Measurements from ENCODE around the gene GIPC1. TPM values are rescaled to one million over a fixed set of nuclear protein-coding genes. Genes with fewer than 3 reads are reported as not detected.

Gene GIPC1
- total RNA-seq, 1 donor from 2014 or later: 123 TPM

DNA sequence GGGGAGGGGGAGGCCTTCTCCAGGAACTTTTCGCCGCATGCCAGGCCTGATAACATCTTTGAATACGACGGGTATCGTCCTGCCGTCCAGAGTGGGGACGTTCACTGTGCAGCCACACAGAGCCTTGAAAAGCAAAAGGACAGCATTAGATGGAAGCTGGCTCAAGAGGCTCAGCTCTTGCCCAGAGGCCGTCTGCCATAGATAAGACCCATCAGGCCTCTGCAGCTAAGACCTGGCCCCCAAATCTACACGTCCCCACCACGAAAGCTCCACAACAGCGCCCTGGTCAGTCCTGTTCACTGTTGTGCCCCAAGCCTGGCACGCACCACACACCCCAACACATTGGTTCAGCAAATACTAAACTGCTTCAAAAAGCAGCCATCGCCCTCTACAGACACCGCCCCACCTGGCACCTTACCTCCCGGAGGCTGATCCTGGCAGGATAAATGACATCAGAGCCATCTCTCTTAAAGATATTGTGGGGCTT lies 20.2 kb upstream of the GIPC1 start:
- TF ChIP-seq CTCF (conservative IDR thresholded peaks at IDR 0.05): no peak
- no peaks in the 10 kb centered on the region for H3K9me3 Mint-ChIP-seq

GRCh38 chr19:14515501-14516047 lies 19.6 kb upstream of the GIPC1 start:
- no peak for TF ChIP-seq CTCF (conservative IDR thresholded peaks at IDR 0.05)
- H3K27ac Mint-ChIP-seq: peak overlapping the region; percentile 80
- peak overlapping the region; percentile 94 for H3K4me3 Mint-ChIP-seq
- H3K27me3 Mint-ChIP-seq: no peaks in the 10 kb centered on the region
- peaks cover 40% of the 10 kb centered on the region for H3K4me1 Mint-ChIP-seq (ENCODE audit: unreplicated experiment)
- H3K9me3 Mint-ChIP-seq: no peaks in the 10 kb centered on the region
- H3K36me3 Mint-ChIP-seq: peaks cover 24% of the 10 kb centered on the region
- no peak for DNase-seq (ENCODE audit: extremely low spot score, unreplicated experiment)

More for the DNA sequence above, 20.2 kb upstream of the GIPC1 start:
- no peak for DNase-seq (ENCODE audit: extremely low spot score, unreplicated experiment)
- H3K4me3 Mint-ChIP-seq: peak overlapping the region; percentile 94
- peaks cover 36% of the 10 kb centered on the region for H3K4me1 Mint-ChIP-seq (ENCODE audit: unreplicated experiment)
- H3K27ac Mint-ChIP-seq: peak overlapping the region; percentile 80
- H3K36me3 Mint-ChIP-seq: peaks cover 24% of the 10 kb centered on the region
- H3K27me3 Mint-ChIP-seq: no peaks in the 10 kb centered on the region

DNA sequence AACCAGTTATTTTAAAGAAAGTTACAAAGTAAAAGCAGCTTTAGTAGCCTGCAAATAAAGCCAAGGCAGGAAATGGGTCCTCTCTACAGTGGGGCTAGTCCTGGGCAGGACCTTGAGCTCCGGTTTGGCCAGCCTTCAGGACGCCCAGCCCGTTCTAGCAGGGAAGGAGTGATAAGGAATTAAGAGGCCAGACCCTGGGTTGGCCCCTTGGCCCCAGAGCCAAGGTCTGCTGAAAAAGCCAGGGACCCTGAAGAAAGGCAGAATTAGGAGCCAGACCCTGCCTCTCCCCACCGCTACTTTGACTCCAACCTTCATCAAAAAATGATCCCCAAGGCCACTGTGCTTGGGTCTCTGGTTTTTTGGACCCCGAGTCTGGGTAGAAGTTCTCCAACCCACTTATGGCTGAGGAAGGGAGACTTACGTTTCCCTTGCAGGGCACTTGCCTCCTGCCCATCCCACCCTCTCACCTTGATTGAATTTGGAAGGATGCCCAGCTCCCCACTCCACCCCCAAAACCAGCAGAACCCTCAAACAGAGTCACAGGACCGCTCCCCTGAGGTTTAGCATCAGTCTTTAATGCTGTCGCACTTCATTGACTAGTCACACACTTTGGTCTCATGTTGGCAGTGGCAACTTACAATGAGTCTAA lies 18.4 kb upstream of the GIPC1 start:
- no peak for TF ChIP-seq CTCF (conservative IDR thresholded peaks at IDR 0.05)

GRCh38 chr19:14512406-14512961 lies 16.6 kb upstream of the GIPC1 start:
- H3K36me3 Mint-ChIP-seq: peaks cover 24% of the 10 kb centered on the region
- H3K27me3 Mint-ChIP-seq: peaks cover 2% of the 10 kb centered on the region
- H3K27ac Mint-ChIP-seq: peak overlapping the region; percentile 80
- H3K9me3 Mint-ChIP-seq: no peaks in the 10 kb centered on the region
- no peak overlapping the region for H3K4me3 Mint-ChIP-seq
- DNase-seq (ENCODE audit: extremely low spot score, unreplicated experiment): no peak
- H3K4me1 Mint-ChIP-seq (ENCODE audit: unreplicated experiment): peaks cover 47% of the 10 kb centered on the region
- TF ChIP-seq CTCF (conservative IDR thresholded peaks at IDR 0.05): no peak

More for the DNA sequence above, 18.4 kb upstream of the GIPC1 start:
- peak overlapping the region; percentile 80 for H3K27ac Mint-ChIP-seq
- peak overlapping the region; percentile 94 for H3K4me3 Mint-ChIP-seq
- peaks cover 42% of the 10 kb centered on the region for H3K4me1 Mint-ChIP-seq (ENCODE audit: unreplicated experiment)
- peaks cover 24% of the 10 kb centered on the region for H3K36me3 Mint-ChIP-seq
- no peaks in the 10 kb centered on the region for H3K9me3 Mint-ChIP-seq
- H3K27me3 Mint-ChIP-seq: no peaks in the 10 kb centered on the region
- DNase-seq (ENCODE audit: extremely low spot score, unreplicated experiment): no peak

DNA sequence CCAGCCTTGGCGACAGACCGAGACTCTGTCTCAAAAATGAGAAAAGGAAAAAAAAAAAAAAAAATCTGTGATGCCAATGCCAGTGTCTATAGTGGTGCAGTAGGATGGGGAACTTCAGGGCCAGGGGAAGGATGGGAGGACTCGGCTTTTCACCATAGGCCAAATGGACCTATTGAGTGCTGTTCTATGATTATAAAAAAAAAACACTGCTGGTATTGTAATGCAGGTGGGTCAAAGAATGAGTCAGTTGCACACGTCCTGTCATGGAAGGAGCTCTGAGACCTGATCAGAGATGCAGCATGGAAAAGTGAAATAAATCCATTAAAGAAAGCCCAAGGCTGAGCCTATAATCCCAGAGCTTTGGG lies 15.3 kb upstream of the GIPC1 start:
- peaks cover 3% of the 10 kb centered on the region for H3K27me3 Mint-ChIP-seq
- H3K4me1 Mint-ChIP-seq (ENCODE audit: unreplicated experiment): peaks cover 43% of the 10 kb centered on the region
- H3K27ac Mint-ChIP-seq: peak overlapping the region; percentile 100
- peak overlapping the region; percentile 76 for H3K4me3 Mint-ChIP-seq
- no peak for TF ChIP-seq CTCF (conservative IDR thresholded peaks at IDR 0.05)
- H3K36me3 Mint-ChIP-seq: peaks cover 18% of the 10 kb centered on the region
- H3K9me3 Mint-ChIP-seq: no peaks in the 10 kb centered on the region
- DNase-seq (ENCODE audit: extremely low spot score, unreplicated experiment): no peak
